NCI-H146 (cell line): ENCODE measurements around the gene PCSK6.
"Not testable (repeated sequence)": the region's sequence is repeated elsewhere in the genome, so short reads cannot be mapped to it uniquely, and the experiment has no call there.

ENCODE experiments used
- DNase-seq: peaks from one replicate; lab custom pipeline; 2025; lab: John Stamatoyannopoulos, UW

PCSK6 gene

GRCh38 chr15:101459579-101460300, 29.8 kb downstream of the PCSK6 start:
- DNase-seq, result no peak

- no peak for DNase-seq
These were observed 30.5 kb downstream of the PCSK6 start for GRCh38 chr15:101458908-101459578.

DNA sequence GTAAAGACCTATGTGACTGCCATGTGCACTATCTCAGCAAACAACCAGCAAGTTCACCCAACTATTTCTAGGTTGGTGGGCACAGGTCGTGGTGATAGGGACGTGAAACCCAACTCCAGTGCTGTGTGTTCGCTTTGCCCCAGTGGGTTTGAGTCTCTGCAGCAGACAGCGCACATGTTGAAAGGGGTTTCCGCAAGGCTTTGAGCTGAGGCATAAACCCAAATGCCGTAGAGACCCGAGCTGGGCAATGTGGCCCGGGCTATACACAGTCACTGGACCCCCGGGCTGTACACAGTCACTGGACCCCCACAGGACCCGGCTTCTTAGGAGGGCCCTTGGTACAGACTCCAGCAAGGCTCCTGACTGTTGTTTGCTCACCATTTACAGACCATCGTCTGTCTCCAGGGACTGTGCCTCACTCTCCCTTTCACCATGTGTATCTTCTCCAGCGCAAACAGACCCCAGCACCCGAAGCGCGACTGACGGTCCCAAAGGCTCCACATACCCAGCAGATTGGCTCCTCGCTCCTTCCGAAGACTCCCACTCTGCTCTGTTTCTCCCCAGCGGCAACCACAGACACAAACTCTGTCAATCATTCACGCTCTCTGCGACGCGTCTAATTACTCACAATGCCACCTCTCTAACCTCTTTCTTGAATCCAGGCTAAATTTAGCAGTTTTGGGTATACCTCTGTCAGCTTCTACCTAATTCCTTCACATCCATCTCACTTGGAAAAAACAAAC, 31.2 kb downstream of the PCSK6 start:
- DNase-seq, result no peak

DNA sequence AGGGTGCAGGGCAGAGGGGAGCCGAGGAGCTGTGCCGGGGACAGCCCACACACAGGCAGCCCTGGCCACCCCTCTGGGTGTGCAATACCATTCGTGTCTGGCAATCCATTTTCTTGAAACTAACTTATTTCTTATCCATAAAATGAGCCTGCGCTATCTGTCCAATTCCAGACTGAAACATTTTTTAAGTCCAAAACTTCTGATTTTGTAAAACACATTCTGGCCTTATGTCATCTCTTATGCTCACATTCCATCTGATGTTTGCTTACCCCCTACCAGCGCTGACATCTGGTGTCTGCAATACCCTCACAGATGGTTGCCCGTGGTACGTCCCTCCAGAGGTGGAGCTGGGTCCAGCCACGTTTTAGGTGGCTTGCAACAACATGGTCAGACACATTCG, 31.8 kb downstream of the PCSK6 start:
- DNase-seq, result no peak

DNA sequence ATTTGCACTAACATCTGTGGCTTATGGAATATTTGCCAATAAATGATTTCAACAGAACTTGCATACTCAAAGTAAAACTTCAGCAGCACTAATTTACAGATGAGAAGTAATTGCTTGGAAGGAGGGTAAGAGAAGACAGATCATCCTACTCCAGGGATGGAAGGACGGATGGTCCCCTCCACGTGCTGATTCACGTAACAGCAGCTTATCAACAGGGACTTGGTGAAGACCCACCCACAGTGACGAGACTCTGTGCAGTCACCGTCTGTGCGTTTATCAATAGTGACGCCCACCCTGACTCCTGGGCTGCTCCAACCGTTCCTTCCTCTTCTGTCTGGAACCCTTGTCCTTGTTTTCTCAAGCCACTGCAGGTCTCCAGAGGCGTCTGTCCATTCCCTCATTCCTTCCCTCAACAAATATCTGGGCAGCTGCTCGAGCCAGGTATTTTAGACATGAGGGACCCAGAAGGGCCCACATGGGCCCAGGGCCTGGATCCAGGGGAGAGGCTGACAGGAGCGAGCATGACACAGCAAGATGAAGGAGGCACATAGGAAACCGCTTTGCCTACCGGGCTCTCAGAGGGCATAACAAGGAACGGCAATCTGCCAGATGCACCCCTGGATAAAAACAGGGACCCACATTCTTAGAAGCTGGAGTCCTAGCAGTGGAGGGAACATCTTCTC, 33.3 kb downstream of the PCSK6 start:
- DNase-seq, result no peak

GRCh38 chr15:101455291-101456025, 34.0 kb downstream of the PCSK6 start:
- no peak for DNase-seq

GRCh38 chr15:101454781-101455180, 34.7 kb downstream of the PCSK6 start:
- DNase-seq, result not testable (repeated sequence)

DNA sequence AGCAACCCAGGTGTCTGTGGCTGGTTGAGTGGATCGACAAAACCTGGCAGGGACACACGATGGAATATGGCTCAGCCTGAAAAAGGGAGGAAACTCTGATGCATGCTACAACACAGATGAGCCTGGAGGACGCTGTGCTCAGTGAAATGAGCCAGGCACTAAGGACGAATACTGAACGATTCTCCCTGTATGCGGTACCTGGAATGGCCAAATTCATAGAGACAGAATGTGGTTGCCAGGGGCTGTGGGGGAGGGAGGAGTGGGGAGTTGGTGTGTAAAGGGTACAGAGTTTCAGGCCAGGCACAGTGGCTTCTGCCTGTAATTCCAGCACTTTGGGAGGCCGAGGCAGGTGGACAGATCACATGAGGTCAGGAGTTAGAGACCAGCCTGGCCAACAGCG, 35.1 kb downstream of the PCSK6 start:
- DNase-seq, result no peak

- no peak for DNase-seq
These were observed 36.1 kb downstream of the PCSK6 start for GRCh38 chr15:101453123-101454120.

DNA sequence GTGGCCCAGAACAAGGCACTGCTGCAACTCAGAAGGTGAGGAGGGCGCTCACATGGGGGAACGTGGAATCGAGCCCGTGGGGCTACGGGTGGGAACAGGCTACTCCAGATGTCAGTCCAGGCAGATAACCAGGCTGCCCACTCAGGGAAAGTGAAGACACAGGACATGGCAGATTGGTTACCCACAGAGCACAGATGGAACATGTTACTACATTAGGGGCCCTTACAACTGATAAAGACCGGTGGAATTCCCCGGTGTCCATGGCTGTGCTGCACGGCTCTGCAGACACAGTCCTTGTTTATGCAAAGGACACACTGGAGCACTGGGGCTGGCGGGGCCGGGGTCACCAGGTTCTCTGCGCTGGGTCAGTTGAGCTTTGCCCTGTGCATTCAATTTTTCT, 36.9 kb downstream of the PCSK6 start:
- DNase-seq, result no peak

- no peak for DNase-seq
These were observed 37.7 kb downstream of the PCSK6 start for GRCh38 chr15:101451846-101452245.

DNA sequence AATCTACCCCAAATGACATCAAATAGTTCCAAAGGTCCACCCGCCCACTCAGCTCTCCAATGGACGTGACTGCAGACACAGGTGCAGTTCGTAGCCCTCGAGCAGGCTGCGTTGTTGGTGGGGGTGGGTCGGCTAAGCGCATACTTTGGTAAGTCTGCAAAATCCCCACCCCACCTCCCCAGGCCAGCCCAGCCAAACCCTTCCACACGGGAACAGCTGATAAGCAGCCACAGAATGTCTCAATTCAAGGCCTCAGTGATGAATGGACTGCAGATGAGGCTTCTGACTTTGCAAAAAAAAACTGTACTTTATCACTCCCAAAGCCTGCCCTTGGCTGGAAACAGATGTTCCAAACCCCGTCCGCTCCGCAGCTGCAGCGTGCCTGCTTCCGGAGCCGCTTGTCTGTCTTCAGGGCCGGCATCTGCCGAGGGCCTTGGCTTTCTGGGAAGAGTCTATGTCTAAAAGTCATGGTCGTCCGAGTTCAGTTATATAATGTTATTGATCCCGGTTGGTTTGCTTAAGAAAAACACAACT, 38.2 kb downstream of the PCSK6 start:
- DNase-seq, result no peak

GRCh38 chr15:101450403-101451265, 38.9 kb downstream of the PCSK6 start:
- no peak for DNase-seq

- no peak for DNase-seq
These were observed 39.8 kb downstream of the PCSK6 start for GRCh38 chr15:101449471-101450402.

DNA sequence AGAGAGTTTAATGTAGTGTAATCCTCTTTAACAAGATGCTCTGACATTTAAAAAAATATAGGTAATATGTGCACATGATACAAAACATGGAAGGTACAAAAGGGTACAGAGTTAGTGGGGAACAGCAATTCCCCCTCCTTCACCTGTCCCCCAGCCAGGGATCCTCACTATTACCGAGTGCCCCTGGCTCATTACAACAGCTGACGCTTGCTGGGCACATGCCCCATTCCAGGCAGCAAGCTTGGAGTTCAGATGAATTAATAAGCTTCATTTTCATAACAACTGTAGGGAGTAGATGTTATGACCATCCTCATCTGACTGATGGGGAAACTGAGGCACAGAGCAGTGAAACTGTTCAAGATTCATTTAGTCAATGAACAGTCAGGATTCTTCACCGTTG, 41.2 kb downstream of the PCSK6 start:
- DNase-seq, result no peak

- DNase-seq, result no peak
These were observed 41.9 kb downstream of the PCSK6 start for GRCh38 chr15:101447561-101448071.

GRCh38 chr15:101447168-101447533, 42.4 kb downstream of the PCSK6 start:
- DNase-seq, result no peak
